HG03457 (cell line): Measurements from ENCODE around the gene SIGLEC10.
A peak's percentile ranks its signal among the peaks of the same experiment; 100 is the strongest.

Source experiments
- ATAC-seq: cut with Tn5 transposase; IDR thresholded peaks from one replicate; pipeline ENCODE4 v1.9.1; 2021; ENCODE audit warnings: moderate number of reproducible peaks; ENCODE audit not compliant: unreplicated experiment

Gene SIGLEC10

DNA sequence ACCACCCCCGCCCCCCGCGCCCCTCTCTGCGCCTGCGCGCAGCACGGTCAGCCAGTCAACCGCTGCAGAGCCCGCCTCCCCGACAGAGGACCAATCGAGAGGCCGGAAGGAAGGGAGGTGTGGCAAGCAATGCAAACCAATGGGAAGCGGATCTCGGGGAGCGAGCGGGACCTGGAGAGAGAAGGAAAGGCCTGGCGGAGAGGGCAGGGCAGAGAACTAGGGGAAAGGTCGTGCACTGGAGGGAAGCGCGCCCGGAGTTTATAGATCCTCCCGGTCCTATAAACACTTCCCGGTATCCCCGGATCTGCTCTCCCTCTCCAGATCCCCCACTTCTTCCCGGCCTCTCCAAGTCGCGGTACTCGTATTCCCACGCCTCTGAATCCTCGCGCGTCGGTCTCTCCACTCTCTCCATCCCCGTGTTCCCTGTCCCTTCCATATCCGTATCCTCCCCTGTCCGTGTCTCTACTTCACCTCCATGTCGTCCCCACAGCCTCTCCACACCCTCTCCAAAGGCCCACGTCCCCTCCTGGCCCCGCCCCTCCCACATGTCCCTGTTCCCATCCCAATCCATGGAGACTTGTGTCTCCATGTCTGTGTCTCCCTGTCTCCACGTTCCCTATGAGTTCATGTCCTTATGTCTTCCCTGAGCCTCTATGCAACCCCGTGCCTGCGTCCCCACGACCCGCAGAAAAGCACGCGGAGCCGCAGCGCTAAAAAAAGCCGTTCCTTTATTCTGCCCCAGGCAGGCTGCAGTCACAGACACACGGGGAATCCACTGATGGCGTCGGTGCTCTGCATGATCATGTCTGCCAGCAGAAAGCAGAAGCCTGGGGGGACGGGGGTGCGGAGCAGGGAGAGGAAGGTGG lies 50.8 kb downstream of the SIGLEC10 start:
- ATAC-seq: peak; percentile 38

DNA sequence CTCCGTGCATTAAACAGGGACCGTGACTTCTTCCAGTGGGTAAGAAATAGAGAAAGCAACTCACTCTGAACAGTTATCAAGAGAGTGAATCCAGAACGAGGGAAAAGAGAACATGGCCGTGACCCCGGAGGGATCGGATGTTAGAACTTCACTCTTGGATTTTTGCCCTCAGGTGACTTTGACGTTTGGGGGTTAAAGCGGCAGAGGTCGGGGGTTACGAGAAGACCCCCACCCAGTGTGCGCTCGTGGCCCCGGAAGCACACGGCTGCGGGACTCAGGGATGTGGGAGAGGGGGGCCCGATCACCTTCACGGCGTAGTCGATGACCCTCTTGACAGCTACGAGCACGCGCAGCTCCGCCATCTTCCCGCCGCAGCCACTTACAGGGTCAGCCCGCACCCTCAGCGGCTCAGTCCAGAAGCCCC lies 51.5 kb downstream of the SIGLEC10 start, which contains the start of gene ETFB:
Gene ETFB, minus strand, starts transcription at position 424 of the 424 bp plus-strand sequence. Its CDS starts 62 bp downstream, at position 362.
- no peak for ATAC-seq

DNA sequence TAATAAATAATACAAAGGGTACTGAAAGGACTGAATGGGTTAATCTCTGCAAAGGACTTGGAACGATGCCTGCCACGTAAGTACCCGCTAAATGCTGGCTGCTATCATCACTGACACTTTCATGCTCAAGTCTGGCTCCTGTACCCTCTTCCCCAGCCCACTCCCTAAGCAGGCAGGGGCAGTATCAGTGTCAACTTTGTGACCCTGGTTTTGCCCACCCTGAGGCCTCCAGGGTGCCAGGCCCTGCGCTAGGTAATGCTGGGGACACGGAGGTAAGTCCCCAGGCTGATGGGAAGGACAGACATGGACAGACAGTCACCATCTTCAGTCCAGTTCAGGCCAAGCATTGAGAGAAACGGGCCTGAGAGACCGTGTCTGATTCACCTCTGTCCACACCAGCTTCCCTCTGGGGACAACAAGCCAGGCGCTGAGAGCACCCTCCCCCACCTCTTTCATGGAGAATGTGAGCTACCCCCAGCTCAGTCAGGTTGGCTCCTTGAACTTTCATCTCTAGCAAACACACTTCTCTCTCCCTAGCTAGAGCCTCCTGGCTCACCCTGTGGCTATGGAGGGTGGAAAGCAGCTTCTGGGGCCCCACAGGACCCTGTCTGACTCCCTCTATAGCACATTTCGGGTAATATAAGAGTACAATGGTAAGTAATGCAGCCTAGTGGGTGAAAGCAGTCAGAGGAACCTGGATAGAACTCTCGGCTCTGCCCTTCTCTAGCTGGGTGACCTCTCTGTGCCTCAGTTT lies 52.1 kb downstream of the SIGLEC10 start:
- ATAC-seq: no peak

DNA sequence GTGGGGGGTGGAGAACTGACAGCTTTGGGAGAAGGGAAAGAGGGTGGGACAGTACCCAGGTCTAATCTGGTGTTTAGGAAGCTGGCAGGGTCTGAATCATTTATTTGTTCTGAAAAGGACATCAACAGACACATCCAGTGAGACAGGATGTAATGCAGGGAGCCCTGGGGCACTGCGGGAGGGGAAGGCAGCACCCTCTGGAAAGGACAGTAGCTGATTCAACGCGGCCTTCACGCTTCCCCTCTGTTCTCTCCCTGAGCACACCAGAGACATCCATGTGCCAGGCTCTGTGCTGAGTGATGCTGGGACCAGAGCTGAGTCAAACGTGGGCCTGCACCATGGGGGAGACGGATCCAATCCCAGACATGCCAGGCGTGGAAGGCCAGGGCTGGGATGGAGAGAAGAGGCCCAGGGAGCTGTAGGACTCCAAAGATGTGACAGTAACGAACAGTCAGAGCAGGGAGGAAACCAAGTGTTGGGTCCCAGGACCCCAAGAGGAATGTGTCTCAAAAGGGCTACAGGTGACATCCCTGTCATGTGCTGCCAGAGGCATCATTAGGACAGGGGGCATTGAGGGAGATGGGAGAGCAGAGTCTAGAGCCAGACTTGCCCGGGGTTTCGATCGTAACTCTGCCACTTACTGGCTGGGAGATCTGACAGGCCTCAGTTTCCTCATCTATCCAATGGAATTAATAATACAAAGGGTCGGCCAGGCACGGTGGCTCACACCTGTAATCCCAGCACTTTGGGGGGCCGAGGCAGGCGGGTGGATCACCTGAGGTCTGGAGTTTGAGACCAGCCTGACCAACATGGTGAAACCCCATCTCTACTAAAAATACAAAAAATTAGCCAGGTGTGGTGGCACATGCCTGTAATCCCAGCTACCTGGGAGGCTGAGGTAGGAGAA lies 53.0 kb downstream of the SIGLEC10 start:
- ATAC-seq: no peak

DNA sequence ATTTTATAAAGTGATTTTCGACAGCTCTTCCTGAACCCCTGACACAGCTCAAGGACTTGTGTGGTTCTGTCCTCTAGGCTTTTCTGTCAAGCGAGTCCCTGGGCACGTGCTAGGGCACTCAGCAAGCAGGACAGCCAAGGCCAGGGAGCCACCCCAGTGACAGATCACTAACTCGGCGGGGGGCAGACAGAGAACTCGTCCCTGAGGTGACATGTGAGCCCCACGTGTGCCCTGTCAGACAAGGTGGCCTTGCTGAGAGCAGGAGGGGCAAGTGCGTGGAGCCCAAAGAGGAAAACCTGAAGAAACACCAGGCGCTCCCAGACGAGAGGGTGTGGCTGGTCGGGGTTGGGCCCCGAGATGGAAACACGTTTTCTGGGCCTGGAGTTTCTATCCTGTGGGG lies 56.2 kb downstream of the SIGLEC10 start:
- no peak for ATAC-seq
